Neural cell (in vitro differentiated cells): ENCODE results near the gene RPP30. TPM values are rescaled to one million over a fixed set of nuclear protein-coding genes. Genes with fewer than 3 reads are reported as not detected.

Experiments used
- H2AFZ ChIP-seq: fragments of 200-600, 300-800 bp; sonication (generic), shearing (Covaris generic); 2 replicates; pipeline ENCODE4 v1.6.0; 2014; ENCODE audit warnings: low read depth, mild to moderate bottlenecking, antibody characterized with exemption, low read length, moderate library complexity
- H3F3A ChIP-seq: fragments of 200-600 bp; shearing (Covaris generic); 2 replicates; pipeline ENCODE4 v1.6.1; 2016; ENCODE audit warnings: mild to moderate bottlenecking, moderate library complexity, mixed read lengths, antibody characterized with exemption, low read length; ENCODE audit not compliant: insufficient read depth, poor library complexity, severe bottlenecking
- H3K27ac ChIP-seq: fragments of 200-600, 300-800 bp; sonication (generic), shearing (Covaris generic); 2 replicates; pipeline ENCODE4 v1.5.1; 2014; ENCODE audit warnings: mild to moderate bottlenecking, low read length, moderate library complexity
- H3K27me3 ChIP-seq: fragments of 300-800, 200-600 bp; sonication (generic), shearing (Covaris generic); 2 replicates; pipeline ENCODE4 v1.6.0; 2014; ENCODE audit warnings: mild to moderate bottlenecking, low read depth, low read length, moderate library complexity; ENCODE audit not compliant: insufficient read depth
- H3K36me3 ChIP-seq: fragments of 300-800, 200-600 bp; sonication (generic), shearing (Covaris generic); 2 replicates; pipeline ENCODE4 v1.5.1; 2014; ENCODE audit warnings: mild to moderate bottlenecking, antibody characterized with exemption, low read length, moderate library complexity; ENCODE audit not compliant: insufficient read depth
- H3K4me2 ChIP-seq: fragments of 300-800, 200-600 bp; sonication (generic), shearing (Covaris generic); 2 replicates; pipeline ENCODE4 v1.6.0; 2014; ENCODE audit warnings: mild to moderate bottlenecking, low read length
- H3K4me3 ChIP-seq: fragments of 300-800, 200-600 bp; sonication (generic), shearing (Covaris generic); 2 replicates; pipeline ENCODE4 v1.5.1; 2014; ENCODE audit warnings: mild to moderate bottlenecking, low read length, moderate library complexity
- H3K79me2 ChIP-seq: fragments of 200-600 bp; shearing (Covaris generic); replicated peaks from 2 replicates; pipeline ENCODE4 v1.6.0; 2014; ENCODE audit warnings: mild to moderate bottlenecking, low read length, moderate library complexity; ENCODE audit not compliant: insufficient read depth
- H3K9ac ChIP-seq: fragments of 300-800, 200-600 bp; sonication (generic), shearing (Covaris generic); 2 replicates; pipeline ENCODE4 v1.6.1; 2016; ENCODE audit warnings: mild to moderate bottlenecking, low read length, mixed read lengths
- H3K9me2 ChIP-seq: fragments of 200-600 bp; shearing (Covaris generic); 2 replicates; pipeline ENCODE4 v1.6.1; 2016; ENCODE audit warnings: mild to moderate bottlenecking, low read length, mixed read lengths; ENCODE audit not compliant: insufficient read depth
- H3K9me3 ChIP-seq: fragments of 200-600, 300-800 bp; sonication (generic), shearing (Covaris generic); 2 replicates; pipeline ENCODE4 v1.6.1; 2016; ENCODE audit warnings: mild to moderate bottlenecking, mixed run types, low read length, moderate library complexity, mixed read lengths
- H4K20me1 ChIP-seq: fragments of 200-600 bp; shearing (Covaris generic); 2 replicates; pipeline ENCODE4 v1.6.1; 2016; ENCODE audit warnings: mild to moderate bottlenecking, mixed run types; ENCODE audit not compliant: insufficient read depth
- CTCF ChIP-seq: fragments of 450-650 bp; IDR thresholded peaks from 2 replicates; pipeline ENCODE4 v1.5.1; 2014; ENCODE audit warnings: antibody characterized with exemption, mild to moderate bottlenecking, moderate library complexity; ENCODE audit not compliant: poor library complexity, severe bottlenecking
- EP300 ChIP-seq: fragments of 450-650 bp; conservative IDR thresholded peaks from 2 replicates; pipeline ENCODE4 v1.6.1; 2014; ENCODE audit warnings: antibody characterized with exemption, mild to moderate bottlenecking, moderate library complexity; ENCODE audit not compliant: poor library complexity, severe bottlenecking
- EZH2 ChIP-seq: fragments of 200-600, 300-800 bp; shearing (Covaris generic), sonication (generic); IDR thresholded peaks from 2 replicates; pipeline ENCODE4 v1.6.1; 2014; ENCODE audit warnings: antibody characterized with exemption, low read length, borderline replicate concordance, mild to moderate bottlenecking; ENCODE audit not compliant: insufficient read depth, poor library complexity, severe bottlenecking
- MXI1 ChIP-seq: fragments of 450-650 bp; conservative IDR thresholded peaks from 2 replicates; pipeline ENCODE4 v1.6.1; 2014; ENCODE audit warnings: antibody characterized with exemption, mild to moderate bottlenecking; ENCODE audit not compliant: poor library complexity, severe bottlenecking
- POLR2AphosphoS5 ChIP-seq: IDR thresholded peaks from 2 replicates; pipeline ENCODE4 v1.6.1; 2012
- RAD21 ChIP-seq: fragments of 450-650 bp; conservative IDR thresholded peaks from 2 replicates; pipeline ENCODE4 v1.6.1; 2014; ENCODE audit warnings: antibody characterized with exemption, mild to moderate bottlenecking, moderate library complexity
- REST ChIP-seq: IDR thresholded peaks from 2 replicates; pipeline ENCODE4 v1.6.1; 2012; ENCODE audit warnings: borderline replicate concordance
- SMC3 ChIP-seq: fragments of 450-650 bp; conservative IDR thresholded peaks from 2 replicates; pipeline ENCODE4 v1.6.1; 2014; ENCODE audit warnings: antibody characterized with exemption, mild to moderate bottlenecking, moderate library complexity; ENCODE audit not compliant: poor library complexity
- TAF1 ChIP-seq: IDR thresholded peaks from 2 replicates; pipeline ENCODE4 v1.6.1; 2012; ENCODE audit warnings: low read depth
- polyA plus RNA-seq: library from polyadenylated mRNA; depleted of rRNA; stranded (reverse); fragments of >200 nt; gene quantifications from 2 replicates; pipeline ENCODE4 v1.2.3, GENCODE V29; 2014

RPP30 gene
- polyA plus RNA-seq, 1 donor from 2014 or later = 86.5 TPM

DNA sequence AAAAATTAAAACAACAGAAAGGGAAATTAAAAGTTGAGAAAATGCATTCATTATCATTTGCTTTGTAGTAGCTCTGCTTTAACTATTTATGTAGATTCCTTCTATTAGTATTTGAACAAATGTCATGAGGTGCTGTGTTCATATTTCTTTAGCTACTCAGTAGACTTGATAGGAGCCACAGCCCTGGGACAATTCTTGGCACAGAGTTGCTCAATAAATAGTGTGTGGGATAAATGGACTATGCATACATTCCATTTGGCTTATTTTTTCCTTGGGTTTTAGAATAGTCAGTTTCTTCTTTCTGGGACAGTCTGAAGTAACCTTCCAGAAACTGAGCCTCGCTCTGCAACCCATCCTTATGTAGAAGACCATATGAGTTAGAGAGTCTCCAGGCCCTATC lies 13.4 kb downstream of the RPP30 start:
- Histone ChIP-seq H4K20me1 (no peaks in the 10 kb centered on the region), H3K27me3 (no peaks in the 10 kb centered on the region), H3K27ac (no peak overlapping the region), H3K9ac (no peak overlapping the region), H3K9me3 (no peaks in the 10 kb centered on the region), H3F3A (no peaks in the 10 kb centered on the region), H3K36me3 (peaks cover 12% of the 10 kb centered on the region), H3K79me2 (no peaks in the 10 kb centered on the region), H3K9me2 (no peaks in the 10 kb centered on the region), H2AFZ (no peak overlapping the region), H3K4me2 (no peak overlapping the region), H3K4me3 (no peak overlapping the region)
- TF ChIP-seq SMC3 = no peak
- TF ChIP-seq EP300 = no peak
- no peak for TF ChIP-seq POLR2AphosphoS5
- no peak for TF ChIP-seq MXI1
- TF ChIP-seq EZH2 = no peak

DNA sequence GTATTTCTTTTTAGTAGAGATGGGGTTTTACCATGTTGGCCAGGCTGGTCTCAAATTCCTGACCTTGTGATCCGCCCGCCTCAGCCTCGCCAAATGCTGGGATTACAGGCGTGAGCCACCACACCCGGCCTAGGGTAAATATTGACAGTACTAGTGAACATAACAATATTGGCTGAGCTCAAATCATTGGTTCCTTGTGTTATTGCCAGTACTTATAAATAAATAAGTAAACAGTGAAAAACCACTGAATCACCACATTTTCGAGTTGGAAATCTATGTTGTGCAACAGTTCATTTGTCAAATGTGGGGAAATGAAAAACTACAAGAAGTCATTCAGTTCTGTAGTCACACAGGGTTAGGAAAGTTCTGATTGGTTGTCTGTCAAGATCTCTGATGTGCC lies 15.8 kb downstream of the RPP30 start:
- no peaks in the 10 kb centered on the region for H3K9me2 ChIP-seq
- no peak overlapping the region for H2AFZ ChIP-seq
- TF ChIP-seq EP300 (no peak), TAF1 (no peak), SMC3 (no peak), CTCF (no peak), REST (no peak), EZH2 (no peak), MXI1 (no peak), RAD21 (no peak), POLR2AphosphoS5 (no peak)
- H4K20me1 ChIP-seq = no peaks in the 10 kb centered on the region
- no peak overlapping the region for H3K9ac ChIP-seq
- no peak overlapping the region for H3K4me2 ChIP-seq
- H3K27ac ChIP-seq = no peak overlapping the region
- H3K79me2 ChIP-seq = no peaks in the 10 kb centered on the region
- no peaks in the 10 kb centered on the region for H3K27me3 ChIP-seq
- no peaks in the 10 kb centered on the region for H3F3A ChIP-seq
- H3K9me3 ChIP-seq = no peaks in the 10 kb centered on the region
- no peak overlapping the region for H3K4me3 ChIP-seq
- H3K36me3 ChIP-seq = peaks cover 12% of the 10 kb centered on the region

- Histone ChIP-seq H3K27ac (no peak overlapping the region), H3K9me3 (no peaks in the 10 kb centered on the region), H3K27me3 (no peaks in the 10 kb centered on the region), H3K4me2 (no peak overlapping the region), H3K9me2 (no peaks in the 10 kb centered on the region), H3K79me2 (no peaks in the 10 kb centered on the region), H3K9ac (no peak overlapping the region), H4K20me1 (no peaks in the 10 kb centered on the region), H2AFZ (no peak overlapping the region), H3K4me3 (no peak overlapping the region), H3F3A (no peaks in the 10 kb centered on the region), H3K36me3 (peaks cover 12% of the 10 kb centered on the region)
- TF ChIP-seq RAD21 = no peak
- TF ChIP-seq CTCF = no peak
- TF ChIP-seq SMC3 = no peak
- TF ChIP-seq REST = no peak
- TF ChIP-seq EZH2 = no peak
- TF ChIP-seq TAF1 = no peak
- no peak for TF ChIP-seq POLR2AphosphoS5
- TF ChIP-seq EP300 = no peak
- no peak for TF ChIP-seq MXI1
These were observed 16.6 kb downstream of the RPP30 start for GRCh38 chr10:90888387-90888786.
